ENCODE results near the gene ZGPAT. TPM values are rescaled to one million over a fixed set of nuclear protein-coding genes. Genes with fewer than 3 reads are reported as not detected.

Gene ZGPAT
- total and polyA plus RNA-seq, 2 of the 13 experiments (the other 11 are each of a cell fraction or from before 2014, with no cell fraction given) = 23.0 to 41.9 TPM

DNA sequence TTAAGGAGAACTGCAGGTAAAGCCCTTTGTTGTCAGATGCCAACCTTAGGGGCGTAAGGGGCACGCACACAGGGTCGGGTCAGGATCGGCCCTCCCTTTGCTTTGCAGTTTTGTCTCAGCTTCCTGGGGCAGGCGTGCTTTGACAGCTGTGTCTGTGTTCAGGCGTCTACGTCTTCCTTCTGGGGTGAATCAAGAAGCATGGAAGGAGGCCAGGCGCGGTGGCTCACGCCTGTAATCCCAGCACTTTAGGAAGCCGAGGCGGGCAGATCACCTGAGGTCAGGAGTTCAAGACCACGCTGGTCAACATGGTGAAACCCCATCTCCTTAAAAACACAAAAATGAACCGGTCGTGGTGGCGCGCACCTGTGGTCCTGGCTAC is 1.3 kb downstream of the ZGPAT start (continued):
- no peak for TF ChIP-seq ZNF781 (CRISPR knock-in tag; IDR thresholded peaks at IDR 0.05; ENCODE audit: borderline replicate concordance, not compliant biosample characterization)
- TF ChIP-seq HNRNPL (IDR thresholded peaks at IDR 0.05; ENCODE audit: low read depth, low read length) = no peak
- TF ChIP-seq ZNF205 (CRISPR knock-in tag; IDR thresholded peaks at IDR 0.05) = no peak
- TF ChIP-seq, protein P1, sequence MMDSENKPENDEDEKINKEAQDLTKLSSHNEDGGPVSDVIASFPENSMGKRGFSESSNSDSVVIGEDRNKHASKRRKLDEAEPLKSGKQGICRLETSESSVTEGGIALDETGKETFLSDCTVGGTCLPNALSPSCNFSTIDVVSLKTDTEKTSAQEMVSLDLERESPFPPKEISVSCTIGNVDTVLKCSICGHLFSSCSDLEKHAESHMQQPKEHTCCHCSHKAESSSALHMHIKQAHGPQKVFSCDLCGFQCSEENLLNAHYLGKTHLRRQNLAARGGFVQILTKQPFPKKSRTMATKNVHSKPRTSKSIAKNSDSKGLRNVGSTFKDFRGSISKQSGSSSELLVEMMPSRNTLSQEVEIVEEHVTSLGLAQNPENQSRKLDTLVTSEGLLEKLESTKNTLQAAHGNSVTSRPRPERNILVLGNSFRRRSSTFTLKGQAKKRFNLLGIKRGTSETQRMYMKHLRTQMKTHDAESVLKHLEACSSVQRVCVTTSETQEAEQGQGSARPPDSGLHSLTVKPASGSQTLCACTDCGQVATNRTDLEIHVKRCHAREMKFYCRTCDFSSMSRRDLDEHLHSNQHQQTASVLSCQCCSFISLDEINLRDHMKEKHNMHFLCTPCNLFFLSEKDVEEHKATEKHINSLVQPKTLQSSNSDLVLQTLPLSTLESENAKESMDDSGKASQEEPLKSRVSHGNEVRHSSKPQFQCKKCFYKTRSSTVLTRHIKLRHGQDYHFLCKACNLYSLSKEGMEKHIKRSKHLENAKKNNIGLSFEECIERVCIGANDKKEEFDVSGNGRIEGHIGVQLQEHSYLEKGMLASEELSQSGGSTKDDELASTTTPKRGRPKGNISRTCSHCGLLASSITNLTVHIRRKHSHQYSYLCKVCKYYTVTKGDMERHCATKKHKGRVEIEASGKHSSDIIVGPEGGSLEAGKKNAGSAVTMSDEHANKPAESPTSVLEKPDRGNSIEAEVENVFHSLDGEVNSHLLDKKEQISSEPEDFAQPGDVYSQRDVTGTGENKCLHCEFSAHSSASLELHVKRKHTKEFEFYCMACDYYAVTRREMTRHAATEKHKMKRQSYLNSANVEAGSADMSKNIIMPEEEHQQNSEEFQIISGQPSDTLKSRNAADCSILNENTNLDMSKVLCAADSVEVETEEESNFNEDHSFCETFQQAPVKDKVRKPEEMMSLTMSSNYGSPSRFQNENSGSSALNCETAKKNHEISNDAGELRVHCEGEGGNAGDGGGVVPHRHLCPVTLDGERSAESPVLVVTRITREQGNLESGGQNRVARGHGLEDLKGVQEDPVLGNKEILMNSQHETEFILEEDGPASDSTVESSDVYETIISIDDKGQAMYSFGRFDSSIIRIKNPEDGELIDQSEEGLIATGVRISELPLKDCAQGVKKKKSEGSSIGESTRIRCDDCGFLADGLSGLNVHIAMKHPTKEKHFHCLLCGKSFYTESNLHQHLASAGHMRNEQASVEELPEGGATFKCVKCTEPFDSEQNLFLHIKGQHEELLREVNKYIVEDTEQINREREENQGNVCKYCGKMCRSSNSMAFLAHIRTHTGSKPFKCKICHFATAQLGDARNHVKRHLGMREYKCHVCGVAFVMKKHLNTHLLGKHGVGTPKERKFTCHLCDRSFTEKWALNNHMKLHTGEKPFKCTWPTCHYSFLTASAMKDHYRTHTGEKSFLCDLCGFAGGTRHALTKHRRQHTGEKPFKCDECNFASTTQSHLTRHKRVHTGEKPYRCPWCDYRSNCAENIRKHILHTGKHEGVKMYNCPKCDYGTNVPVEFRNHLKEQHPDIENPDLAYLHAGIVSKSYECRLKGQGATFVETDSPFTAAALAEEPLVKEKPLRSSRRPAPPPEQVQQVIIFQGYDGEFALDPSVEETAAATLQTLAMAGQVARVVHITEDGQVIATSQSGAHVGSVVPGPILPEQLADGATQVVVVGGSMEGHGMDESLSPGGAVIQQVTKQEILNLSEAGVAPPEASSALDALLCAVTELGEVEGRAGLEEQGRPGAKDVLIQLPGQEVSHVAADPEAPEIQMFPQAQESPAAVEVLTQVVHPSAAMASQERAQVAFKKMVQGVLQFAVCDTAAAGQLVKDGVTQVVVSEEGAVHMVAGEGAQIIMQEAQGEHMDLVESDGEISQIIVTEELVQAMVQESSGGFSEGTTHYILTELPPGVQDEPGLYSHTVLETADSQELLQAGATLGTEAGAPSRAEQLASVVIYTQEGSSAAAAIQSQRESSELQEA (CRISPR knock-in tag; IDR thresholded peaks at IDR 0.05; ENCODE audit: not compliant biosample characterization) = no peak
- TF ChIP-seq, protein P2, sequence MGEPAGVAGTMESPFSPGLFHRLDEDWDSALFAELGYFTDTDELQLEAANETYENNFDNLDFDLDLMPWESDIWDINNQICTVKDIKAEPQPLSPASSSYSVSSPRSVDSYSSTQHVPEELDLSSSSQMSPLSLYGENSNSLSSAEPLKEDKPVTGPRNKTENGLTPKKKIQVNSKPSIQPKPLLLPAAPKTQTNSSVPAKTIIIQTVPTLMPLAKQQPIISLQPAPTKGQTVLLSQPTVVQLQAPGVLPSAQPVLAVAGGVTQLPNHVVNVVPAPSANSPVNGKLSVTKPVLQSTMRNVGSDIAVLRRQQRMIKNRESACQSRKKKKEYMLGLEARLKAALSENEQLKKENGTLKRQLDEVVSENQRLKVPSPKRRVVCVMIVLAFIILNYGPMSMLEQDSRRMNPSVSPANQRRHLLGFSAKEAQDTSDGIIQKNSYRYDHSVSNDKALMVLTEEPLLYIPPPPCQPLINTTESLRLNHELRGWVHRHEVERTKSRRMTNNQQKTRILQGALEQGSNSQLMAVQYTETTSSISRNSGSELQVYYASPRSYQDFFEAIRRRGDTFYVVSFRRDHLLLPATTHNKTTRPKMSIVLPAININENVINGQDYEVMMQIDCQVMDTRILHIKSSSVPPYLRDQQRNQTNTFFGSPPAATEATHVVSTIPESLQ (CRISPR knock-in tag; conservative IDR thresholded peaks at IDR 0.05) = no peak
- TF ChIP-seq, protein P3, sequence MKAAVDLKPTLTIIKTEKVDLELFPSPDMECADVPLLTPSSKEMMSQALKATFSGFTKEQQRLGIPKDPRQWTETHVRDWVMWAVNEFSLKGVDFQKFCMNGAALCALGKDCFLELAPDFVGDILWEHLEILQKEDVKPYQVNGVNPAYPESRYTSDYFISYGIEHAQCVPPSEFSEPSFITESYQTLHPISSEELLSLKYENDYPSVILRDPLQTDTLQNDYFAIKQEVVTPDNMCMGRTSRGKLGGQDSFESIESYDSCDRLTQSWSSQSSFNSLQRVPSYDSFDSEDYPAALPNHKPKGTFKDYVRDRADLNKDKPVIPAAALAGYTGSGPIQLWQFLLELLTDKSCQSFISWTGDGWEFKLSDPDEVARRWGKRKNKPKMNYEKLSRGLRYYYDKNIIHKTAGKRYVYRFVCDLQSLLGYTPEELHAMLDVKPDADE (CRISPR knock-in tag; IDR thresholded peaks at IDR 0.05) = 0 out of 2 replicates have a peak, but pooled peaks have one; percentile 6
- no peak for TF ChIP-seq SP5 (CRISPR knock-in tag; IDR thresholded peaks at IDR 0.05; ENCODE audit: borderline replicate concordance, low read depth)
- TF ChIP-seq SRF (IDR thresholded peaks at IDR 0.05; ENCODE audit: low read depth, low read length) = no peak
- TF ChIP-seq, protein P4, sequence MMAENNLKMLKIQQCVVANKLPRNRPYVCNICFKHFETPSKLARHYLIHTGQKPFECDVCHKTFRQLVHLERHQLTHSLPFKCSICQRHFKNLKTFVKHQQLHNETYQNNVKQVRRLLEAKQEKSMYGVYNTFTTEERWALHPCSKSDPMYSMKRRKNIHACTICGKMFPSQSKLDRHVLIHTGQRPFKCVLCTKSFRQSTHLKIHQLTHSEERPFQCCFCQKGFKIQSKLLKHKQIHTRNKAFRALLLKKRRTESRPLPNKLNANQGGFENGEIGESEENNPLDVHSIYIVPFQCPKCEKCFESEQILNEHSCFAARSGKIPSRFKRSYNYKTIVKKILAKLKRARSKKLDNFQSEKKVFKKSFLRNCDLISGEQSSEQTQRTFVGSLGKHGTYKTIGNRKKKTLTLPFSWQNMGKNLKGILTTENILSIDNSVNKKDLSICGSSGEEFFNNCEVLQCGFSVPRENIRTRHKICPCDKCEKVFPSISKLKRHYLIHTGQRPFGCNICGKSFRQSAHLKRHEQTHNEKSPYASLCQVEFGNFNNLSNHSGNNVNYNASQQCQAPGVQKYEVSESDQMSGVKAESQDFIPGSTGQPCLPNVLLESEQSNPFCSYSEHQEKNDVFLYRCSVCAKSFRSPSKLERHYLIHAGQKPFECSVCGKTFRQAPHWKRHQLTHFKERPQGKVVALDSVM (CRISPR knock-in tag; IDR thresholded peaks at IDR 0.05) = 0 out of 2 replicates have a peak, but pooled peaks have one; percentile 47
- TF ChIP-seq ZNF557 (CRISPR knock-in tag; IDR thresholded peaks at IDR 0.05) = no peak
